K562 (cell line): ENCODE results near the gene PLAC1. TPM values are rescaled to one million over a fixed set of nuclear protein-coding genes. Genes with fewer than 3 reads are reported as not detected.

ENCODE experiments used
- ATAC-seq: fragments of 200-7000 bp; cut with Tn5 transposase; 3 replicates; pipeline ENCODE4 v1.9.1; 2020; ENCODE audit warnings: moderate library complexity
- BruUV-seq: library from RNA; stranded (reverse); fragments of 400-500 nt; replicated peaks from 2 replicates; lab custom pipeline; 2021; lab: Mats Ljungman, UMichigan
- CTCF ChIA-PET: fragments of 300-600 bp; formaldehyde crosslinking; extraction: SDS; loops from one replicate; lab custom pipeline; 2021; ENCODE audit warnings: low intra/inter-chr PET ratio; lab: Yijun Ruan, JAX
- POLR2A ChIA-PET: fragments of 300-600, 350-650 bp; sonication (Branson Sonifier 250); formaldehyde crosslinking; extraction: SDS; loops from one replicate; lab custom pipeline; 2021; ENCODE audit warnings: antibody characterized with exemption, inconsistent platforms; lab: Yijun Ruan, JAX
- DNase-seq, 4 experiments: peaks; one replicate each; pipeline versions ENCODE4 v3.0.0 to v3.0.0-alpha.2; 2011 to 2018; ENCODE audit warnings: low spot score in 3 of 4, mixed read lengths in 3 of 4; ENCODE audit errors: extremely low read depth in 1 of 4
- FAIRE-seq: peaks from 2 replicates; lab custom pipeline; 2011; peaks lifted over from hg19 to GRCh38; lab: Jason Lieb, UNC
- H2AFZ ChIP-seq: 2 replicates; pipeline ENCODE4 v1.6.0; 2011; ENCODE audit warnings: low read depth, low read length, control low read depth, inconsistent platforms
- H3K27ac ChIP-seq: fragments of 200-600 bp; 3 replicates; pipeline ENCODE4 v1.8.0; 2011; ENCODE audit warnings: low read depth, mild to moderate bottlenecking, control low read depth, inconsistent platforms, low read length, moderate library complexity, mixed read lengths; ENCODE audit errors: extremely low read depth
- H3K27me3 ChIP-seq, 2 experiments: fragments of 300-600 bp in 1 of 2; 2 replicates in 1 of 2; 3 replicates in 1 of 2; pipeline versions ENCODE4 v1.6.0 to v1.8.0; 2011; ENCODE audit warnings: inconsistent platforms in 2 of 2, low read length in 2 of 2, mild to moderate bottlenecking in 1 of 2, mixed read lengths in 1 of 2, moderate library complexity in 1 of 2; ENCODE audit not compliant: control insufficient read depth in 2 of 2, insufficient read depth in 2 of 2
- H3K36me3 ChIP-seq: fragments of 300-600 bp; 3 replicates; pipeline ENCODE4 v1.8.0; 2011; ENCODE audit warnings: mild to moderate bottlenecking, low read length, inconsistent platforms; ENCODE audit not compliant: control insufficient read depth, insufficient read depth
- H3K4me1 ChIP-seq, 2 experiments: fragments of 200-600 bp in 1 of 2; replicated peaks in 1 of 2; 2 replicates in 1 of 2; 3 replicates in 1 of 2; pipeline versions ENCODE4 v1.5.1 to v1.8.0; 2011; ENCODE audit warnings: inconsistent platforms in 2 of 2, low read length in 2 of 2, mild to moderate bottlenecking in 1 of 2, mixed read lengths in 1 of 2, moderate library complexity in 1 of 2; ENCODE audit not compliant: control insufficient read depth in 2 of 2, insufficient read depth in 2 of 2
- H3K4me2 ChIP-seq: 2 replicates; pipeline ENCODE4 v1.6.1; 2011; ENCODE audit warnings: low read length, control low read depth, inconsistent platforms, mixed read lengths; ENCODE audit not compliant: insufficient read depth
- H3K4me3 ChIP-seq: fragments of 200-600 bp; sonication (generic), shearing (Covaris generic); 2 replicates; pipeline ENCODE4 v1.5.1; 2016; ENCODE audit warnings: control low read depth, inconsistent platforms
- H3K79me2 ChIP-seq: fragments of 200-600 bp; 3 replicates; pipeline ENCODE4 v1.8.0; 2011; ENCODE audit warnings: low read length, inconsistent platforms; ENCODE audit not compliant: control insufficient read depth, insufficient read depth
- H3K9ac ChIP-seq, 2 experiments: 2 replicates each; pipeline versions ENCODE4 v1.6.0 to v1.6.1; 2011; ENCODE audit warnings: low read depth in 2 of 2, low read length in 2 of 2, control low read depth in 1 of 2, inconsistent platforms in 1 of 2, mild to moderate bottlenecking in 1 of 2, mixed read lengths in 1 of 2; ENCODE audit not compliant: insufficient read depth in 1 of 2
- H3K9me1 ChIP-seq: one replicate; pipeline ENCODE4 v1.6.0; 2011; ENCODE audit warnings: inconsistent platforms, mild to moderate bottlenecking, low read length, moderate library complexity; ENCODE audit not compliant: control insufficient read depth, insufficient read depth
- H3K9me3 ChIP-seq: replicated peaks from 2 replicates; pipeline ENCODE4 v1.5.1; 2011; ENCODE audit warnings: low read depth, low read length, inconsistent platforms; ENCODE audit not compliant: control insufficient read depth, insufficient read depth
- H4K20me1 ChIP-seq: replicated peaks from 2 replicates; pipeline ENCODE4 v1.6.1; 2011; ENCODE audit warnings: low read length, inconsistent platforms, mixed read lengths; ENCODE audit not compliant: control insufficient read depth, insufficient read depth
- ATF1 ChIP-seq, 2 experiments: fragments of 450-650 bp in 1 of 2; IDR thresholded peaks; 2 replicates each; pipeline ENCODE4 v1.6.1; 2016; ENCODE audit warnings: missing compliant biosample characterization in 1 of 2, missing genetic modification characterization in 1 of 2
- BCLAF1 ChIP-seq, 2 experiments: fragments of 450-650 bp in 1 of 2; IDR thresholded peaks; 2 replicates each; pipeline ENCODE4 v1.6.1; 2011 to 2017; ENCODE audit warnings: low read depth in 2 of 2, antibody characterized with exemption in 1 of 2, borderline replicate concordance in 1 of 2, low read length in 1 of 2, mild to moderate bottlenecking in 1 of 2, mixed read lengths in 1 of 2; ENCODE audit not compliant: control insufficient read depth in 1 of 2
- HIVEP1 ChIP-seq: fragments of 250-450 bp; sonication (Bioruptor Pico); IDR thresholded peaks from 2 replicates; pipeline ENCODE4 v1.4.0; 2020; ENCODE audit warnings: mild to moderate bottlenecking
- KAT2B ChIP-seq: IDR thresholded peaks from one replicate; pipeline ENCODE4 v1.6.1; 2012; ENCODE audit warnings: low read depth, mild to moderate bottlenecking, control low read depth, inconsistent platforms, low read length, moderate library complexity
- RFX7 ChIP-seq: fragments of 250-450 bp; sonication (Bioruptor Pico); IDR thresholded peaks from 2 replicates; pipeline ENCODE4 v1.5.1; 2021; ENCODE audit warnings: mild to moderate bottlenecking
- TCF7 ChIP-seq: sonication (generic); IDR thresholded peaks from 2 replicates; pipeline ENCODE4 v1.6.1; 2016; ENCODE audit warnings: antibody characterized with exemption, borderline replicate concordance
- ZNF217 ChIP-seq: sonication (generic); formaldehyde crosslinking; IDR thresholded peaks from 2 replicates; pipeline ENCODE4 v1.8.0; 2022; ENCODE audit warnings: mild to moderate bottlenecking, missing genetic modification reagents
- ZNF717 ChIP-seq: fragments of 250-450 bp; sonication (Bioruptor Pico); IDR thresholded peaks from 2 replicates; pipeline ENCODE4 v1.5.0; 2021
- WGBS: fragments of 100-300 bp; shearing (Covaris generic); methylation state at CpG from one replicate; pipeline ENCODE4 v1.1.6; 2016; ENCODE audit warnings: low coverage, mixed read lengths; ENCODE audit not compliant: insufficient coverage; ENCODE audit errors: missing lambda C conversion rate; 5-methylcytosine and 5-hydroxymethylcytosine counted together
- in situ Hi-C: fragments of 300-500 bp; cut with MboI; formaldehyde crosslinking; loops from 4 replicates; pipeline ENCODE4 v1.15.0; 2018; ENCODE audit warnings: inconsistent platforms, mixed read lengths
- intact Hi-C: fragments of 100-400 bp; cut with micrococcal nuclease; formaldehyde crosslinking; loops from 2 replicates; pipeline ENCODE4 v1.14.2; 2022
- polyA plus RNA-seq, 8 experiments: library from polyadenylated mRNA; depleted of rRNA in 4 of 8; stranded (reverse) in 5 of 8; unstranded in 3 of 8; fragments of >200 nt; fragmentation: Nextera tagmentation in 2 of 8; fragmentation: Illumina TruSeq in 1 of 8; extraction: Ambion mirVana in 2 of 8; extraction: Trizol in 1 of 8; gene quantifications; 2 replicates each; pipeline versions ENCODE4 v1.2.1 to v1.2.3, GENCODE V29; 2011 to 2014; ENCODE audit warnings: inconsistent platforms in 1 of 8, missing spikeins in 1 of 8
- total RNA-seq, 7 experiments: library from RNA; depleted of rRNA in 6 of 7; stranded (reverse); fragments of >200 nt in 6 of 7; fragmentation: Illumina TruSeq in 2 of 7; extraction: Trizol in 2 of 7; gene quantifications; 2 replicates each; pipeline versions ENCODE4 v1.2.1 to v1.2.3, GENCODE V29; 2011 to 2021; ENCODE audit warnings: low replicate concordance in 1 of 7
- TF ChIP-seq, protein P1 (sequence below): fragments of 250-450 bp; sonication (Bioruptor Pico); IDR thresholded peaks from 2 replicates; pipeline ENCODE4 v1.9.0; 2021; ENCODE audit warnings: mild to moderate bottlenecking, inconsistent platforms

Gene PLAC1
- total and polyA plus RNA-seq, 9 of the 15 experiments (the other 6 are each of a cell fraction or from before 2014, with no cell fraction given), result 0.82 to 9.1 (median 1.7) TPM

GRCh38 chrX:134570509-134570846 is 87.8 kb downstream of the PLAC1 start:
- TF ChIP-seq, protein P1, sequence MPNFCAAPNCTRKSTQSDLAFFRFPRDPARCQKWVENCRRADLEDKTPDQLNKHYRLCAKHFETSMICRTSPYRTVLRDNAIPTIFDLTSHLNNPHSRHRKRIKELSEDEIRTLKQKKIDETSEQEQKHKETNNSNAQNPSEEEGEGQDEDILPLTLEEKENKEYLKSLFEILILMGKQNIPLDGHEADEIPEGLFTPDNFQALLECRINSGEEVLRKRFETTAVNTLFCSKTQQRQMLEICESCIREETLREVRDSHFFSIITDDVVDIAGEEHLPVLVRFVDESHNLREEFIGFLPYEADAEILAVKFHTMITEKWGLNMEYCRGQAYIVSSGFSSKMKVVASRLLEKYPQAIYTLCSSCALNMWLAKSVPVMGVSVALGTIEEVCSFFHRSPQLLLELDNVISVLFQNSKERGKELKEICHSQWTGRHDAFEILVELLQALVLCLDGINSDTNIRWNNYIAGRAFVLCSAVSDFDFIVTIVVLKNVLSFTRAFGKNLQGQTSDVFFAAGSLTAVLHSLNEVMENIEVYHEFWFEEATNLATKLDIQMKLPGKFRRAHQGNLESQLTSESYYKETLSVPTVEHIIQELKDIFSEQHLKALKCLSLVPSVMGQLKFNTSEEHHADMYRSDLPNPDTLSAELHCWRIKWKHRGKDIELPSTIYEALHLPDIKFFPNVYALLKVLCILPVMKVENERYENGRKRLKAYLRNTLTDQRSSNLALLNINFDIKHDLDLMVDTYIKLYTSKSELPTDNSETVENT (CRISPR knock-in tag), result no peak
- TF ChIP-seq RFX7 (CRISPR knock-in tag), result no peak
- no peak for TF ChIP-seq KAT2B
- TF ChIP-seq ZNF217 (CRISPR knock-in tag), result no peak
- no peak for TF ChIP-seq TCF7
- TF ChIP-seq ZNF717, result no peak
- no peak for TF ChIP-seq ATF1 (CRISPR knock-in tag; IDR thresholded peaks at IDR 0.05)
- no peak for TF ChIP-seq ATF1 (tag; IDR thresholded peaks at IDR 0.05)
- TF ChIP-seq HIVEP1 (CRISPR knock-in tag), result no peak
- no peak for TF ChIP-seq BCLAF1 (IDR thresholded peaks at IDR 0.05; ENCODE audit: borderline replicate concordance in 1 of 2, control insufficient read depth in 1 of 2, low read depth in 2 of 2, low read length in 1 of 2)
- H3K9ac ChIP-seq, result no peak overlapping the region
- no peaks in the 10 kb centered on the region for H3K9me1 ChIP-seq
- FAIRE-seq (no peak), ATAC-seq (no peak), DNase-seq (no peak)
- H3K36me3 ChIP-seq, result no peaks in the 10 kb centered on the region
- no TSS peak for BruUV-seq
- peaks cover 0 to 13% of the 10 kb centered on the region in 2 experiments; a peak in 2 of 5 replicates for H3K4me1 ChIP-seq
- no peaks in the 10 kb centered on the region for H3K9me3 ChIP-seq
- H3K27ac ChIP-seq, result no peak overlapping the region
- ChIA-PET POLR2A (interaction anchor here (0.6 kb wide), 1 partner anchor 183 kb away, joined by 4 read pairs; no protein-coding TSS in a partner anchor), CTCF (no interaction called here)
- no peaks in the 10 kb centered on the region for H3K79me2 ChIP-seq
- no peak overlapping the region for H2AFZ ChIP-seq
- H3K4me3 ChIP-seq, result no peak overlapping the region
- intact Hi-C loops, result no loop called here
- no peak overlapping the region for H3K4me2 ChIP-seq
- in situ Hi-C loops, result no loop called here
- no peaks in the 10 kb centered on the region; a peak in 1 of 5 replicates for H3K27me3 ChIP-seq
- H4K20me1 ChIP-seq, result no peaks in the 10 kb centered on the region
- WGBS, result 7% methylated on average over 2 of the region's 3 CpGs
